Gastrocnemius medialis (tissue), 4 donors: Measurements from ENCODE around the gene NGEF. TPM values are rescaled to one million over a fixed set of nuclear protein-coding genes. Genes with fewer than 3 reads are reported as not detected.

Experiments used
- ATAC-seq, 2 donors: fragments of 150-250 bp; one replicate each; pipeline ENCODE4 v1.9.1; 2016
- DNase-seq, 2 donors: peaks; one replicate each; pipeline ENCODE4 v3.0.0-alpha.2; 2019
- H3K27ac ChIP-seq, 4 donors: fragments of 200-600 bp; sonication (generic); 1 replicate in 1 of 4; 2 replicates in 3 of 4; pipeline ENCODE4 v1.5.1; 2016 to 2018; ENCODE audit warnings: mild to moderate bottlenecking in 2 of 4, moderate library complexity in 1 of 4
- H3K27me3 ChIP-seq, 3 donors: fragments of 200-600 bp; sonication (generic) in 2 of 3; 1 replicate in 1 of 3; 2 replicates in 2 of 3; pipeline versions ENCODE4 v1.5.1 to v1.6.0; 2016 to 2019; ENCODE audit warnings: mild to moderate bottlenecking in 1 of 3, moderate library complexity in 1 of 3
- H3K36me3 ChIP-seq, 2 donors: fragments of 200-600 bp; sonication (generic) in 1 of 2; one replicate each; pipeline ENCODE4 v1.5.1; 2017 to 2018
- H3K4me1 ChIP-seq, 2 donors: fragments of 200-600 bp; sonication (generic) in 1 of 2; one replicate each; pipeline ENCODE4 v1.5.1; 2016 to 2017; ENCODE audit warnings: mild to moderate bottlenecking in 2 of 2
- H3K4me3 ChIP-seq, 4 donors: fragments of 200-600 bp; sonication (generic) in 3 of 4; 1 replicate in 1 of 4; 2 replicates in 3 of 4; pipeline ENCODE4 v1.5.1; 2016 to 2019; ENCODE audit warnings: mild to moderate bottlenecking in 2 of 4
- H3K9me3 ChIP-seq, 3 donors: fragments of 200-600 bp; sonication (generic) in 2 of 3; 1 replicate in 1 of 3; 2 replicates in 2 of 3; pipeline ENCODE4 v1.5.1; 2016 to 2019
- POLR2A ChIP-seq, 2 donors: fragments of 450-650 bp; IDR thresholded peaks; one replicate each; pipeline ENCODE4 v1.6.1; 2017; ENCODE audit warnings: antibody characterized with exemption in 2 of 2, mild to moderate bottlenecking in 2 of 2, moderate library complexity in 2 of 2
- in situ Hi-C, 4 donors: fragments of 200-750 bp; cut with MboI; loops; one replicate each; pipeline versions ENCODE4 v1.15.0 to v1.8.0; 2017; ENCODE audit warnings: low sequenced_read_pairs in 4 of 4
- intact Hi-C: fragments of 100-400 bp; cut with DNase I; formaldehyde crosslinking; loops from one replicate; pipeline ENCODE4 v1.15.1; 2023; ENCODE audit warnings: low total_unique reads
- total RNA-seq, 4 donors: library from RNA; depleted of rRNA; stranded (reverse); fragments of >200 nt; gene quantifications; one replicate each; pipeline versions ENCODE4 v1.1.0 to v1.2.3, GENCODE V29; 2016
- TF ChIP-seq, protein P1 (sequence below), 5 experiments: fragments of 450-650 bp in 3 of 5; fragments of 200-600 bp in 2 of 5; sonication (generic) in 2 of 5; IDR thresholded peaks in 4 of 5; conservative IDR thresholded peaks in 1 of 5; 1 replicate in 4 of 5; 2 replicates in 1 of 5; pipeline ENCODE4 v1.5.1; 2016 to 2019; ENCODE audit warnings: antibody characterized with exemption in 5 of 5, mild to moderate bottlenecking in 3 of 5, moderate library complexity in 3 of 5

NGEF gene
- total RNA-seq, 4 donors from 2014 or later: 0.66 to 1.5 (median 0.84) TPM; not detected in 1

GRCh38 chr2:233051241-233052149 lies 38.4 kb upstream of the NGEF start:
- in situ Hi-C loops: loop anchor here in 2 of 4 donors (25.0 kb wide), 1 partner anchor 439 kb away; no protein-coding TSS in a partner anchor

DNA sequence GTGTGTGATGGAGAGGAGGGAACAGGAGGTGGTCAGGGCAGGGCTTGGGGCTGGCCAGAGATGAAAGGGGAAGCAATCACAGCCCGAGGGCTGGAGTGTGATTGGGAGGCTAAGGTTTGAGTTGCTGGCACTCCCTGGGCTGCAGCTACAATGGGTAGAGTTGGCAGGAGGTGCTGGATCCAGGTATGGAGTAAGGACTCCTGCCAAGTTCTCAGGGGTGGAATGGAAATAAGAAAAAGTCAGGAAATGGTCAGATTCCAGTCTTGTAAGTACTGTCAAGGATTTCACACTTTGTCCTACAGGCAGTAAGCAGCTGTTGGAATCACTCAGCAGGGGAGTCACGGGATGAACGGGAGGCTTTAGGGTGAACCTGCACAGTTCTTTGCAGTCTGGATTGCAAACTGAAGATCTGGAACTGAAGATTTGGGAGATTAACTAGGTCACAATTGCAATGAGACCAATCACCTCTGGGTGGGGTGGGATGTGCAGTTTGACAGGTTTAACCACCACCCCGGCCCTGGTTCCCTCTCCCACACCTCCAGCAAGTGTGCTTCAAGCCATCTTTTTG lies 36.2 kb upstream of the NGEF start:
- DNase-seq (no peak), ATAC-seq (no peak)
- Histone ChIP-seq H3K27ac (no peak overlapping the region), H3K27me3 (no peaks in the 10 kb centered on the region), H3K9me3 (no peaks in the 10 kb centered on the region), H3K4me1 (peaks cover 0 to 9% of the 10 kb centered on the region in 2 donors), H3K4me3 (no peak overlapping the region), H3K36me3 (no peaks in the 10 kb centered on the region)
- intact Hi-C loops (no loop called here), in situ Hi-C loops (loop anchor here in 1 of 4 donors (25.0 kb wide), 1 partner anchor 437 kb away; no protein-coding TSS in a partner anchor)
- no peak for TF ChIP-seq POLR2A (IDR thresholded peaks at IDR 0.05)
- TF ChIP-seq, protein P1, sequence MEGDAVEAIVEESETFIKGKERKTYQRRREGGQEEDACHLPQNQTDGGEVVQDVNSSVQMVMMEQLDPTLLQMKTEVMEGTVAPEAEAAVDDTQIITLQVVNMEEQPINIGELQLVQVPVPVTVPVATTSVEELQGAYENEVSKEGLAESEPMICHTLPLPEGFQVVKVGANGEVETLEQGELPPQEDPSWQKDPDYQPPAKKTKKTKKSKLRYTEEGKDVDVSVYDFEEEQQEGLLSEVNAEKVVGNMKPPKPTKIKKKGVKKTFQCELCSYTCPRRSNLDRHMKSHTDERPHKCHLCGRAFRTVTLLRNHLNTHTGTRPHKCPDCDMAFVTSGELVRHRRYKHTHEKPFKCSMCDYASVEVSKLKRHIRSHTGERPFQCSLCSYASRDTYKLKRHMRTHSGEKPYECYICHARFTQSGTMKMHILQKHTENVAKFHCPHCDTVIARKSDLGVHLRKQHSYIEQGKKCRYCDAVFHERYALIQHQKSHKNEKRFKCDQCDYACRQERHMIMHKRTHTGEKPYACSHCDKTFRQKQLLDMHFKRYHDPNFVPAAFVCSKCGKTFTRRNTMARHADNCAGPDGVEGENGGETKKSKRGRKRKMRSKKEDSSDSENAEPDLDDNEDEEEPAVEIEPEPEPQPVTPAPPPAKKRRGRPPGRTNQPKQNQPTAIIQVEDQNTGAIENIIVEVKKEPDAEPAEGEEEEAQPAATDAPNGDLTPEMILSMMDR (IDR thresholded peaks at IDR 0.05 in 4 of 5, conservative IDR thresholded peaks at IDR 0.05 in 1 of 5): no peak

More at GRCh38 chr2:233051241-233052149, 38.4 kb upstream of the NGEF start:
- no peaks in the 10 kb centered on the region for H3K27me3 ChIP-seq
- DNase-seq (no peak), ATAC-seq (peak; percentile 40 to 56)
- intact Hi-C loops: loop anchor here (10.0 kb wide), 1 partner anchor 287 kb away; no protein-coding TSS in a partner anchor
- H3K36me3 ChIP-seq: no peaks in the 10 kb centered on the region
- H3K4me1 ChIP-seq: peaks cover 0 to 9% of the 10 kb centered on the region in 2 donors
- TF ChIP-seq POLR2A (IDR thresholded peaks at IDR 0.05): no peak
- TF ChIP-seq, protein P1 (IDR thresholded peaks at IDR 0.05 in 4 of 5, conservative IDR thresholded peaks at IDR 0.05 in 1 of 5): no peak
- H3K9me3 ChIP-seq: no peaks in the 10 kb centered on the region
- H3K4me3 ChIP-seq: no peak overlapping the region
- H3K27ac ChIP-seq: peak overlapping the region in 3 of 4 donors; percentile 27 to 52 (median 42)

GRCh38 chr2:233048569-233049193 lies 35.6 kb upstream of the NGEF start:
- Histone ChIP-seq H3K36me3 (no peaks in the 10 kb centered on the region), H3K27me3 (no peaks in the 10 kb centered on the region), H3K4me1 (peaks cover 0 to 4% of the 10 kb centered on the region in 2 donors), H3K9me3 (no peaks in the 10 kb centered on the region), H3K27ac (no peak overlapping the region), H3K4me3 (no peak overlapping the region)
- no peak for DNase-seq
- ATAC-seq: no peak
- TF ChIP-seq POLR2A (IDR thresholded peaks at IDR 0.05): no peak
- TF ChIP-seq, protein P1 (IDR thresholded peaks at IDR 0.05 in 4 of 5, conservative IDR thresholded peaks at IDR 0.05 in 1 of 5): no peak
- in situ Hi-C loops: loop anchor here in 1 of 4 donors (25.0 kb wide), 1 partner anchor 436 kb away; no protein-coding TSS in a partner anchor
- intact Hi-C loops: no loop called here

DNA sequence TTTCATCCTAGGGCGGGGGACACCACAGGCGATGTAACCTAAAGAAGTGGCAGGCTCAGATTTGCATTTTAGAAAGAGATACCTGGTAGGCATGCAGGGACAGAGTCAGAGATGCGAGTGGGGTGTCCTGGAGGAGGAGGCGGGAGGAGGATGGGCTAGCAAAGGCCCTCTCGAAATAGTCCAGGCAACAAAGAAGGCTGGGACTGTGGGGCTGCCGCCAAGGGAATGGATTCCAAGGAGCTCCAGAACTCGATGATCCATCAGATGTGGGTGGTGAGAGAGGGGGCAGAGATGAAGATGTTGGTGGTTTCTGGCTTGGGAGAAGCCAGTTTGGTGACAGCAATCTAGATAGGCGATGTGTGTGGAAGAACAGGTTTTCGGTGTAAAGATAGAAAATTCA lies 34.6 kb upstream of the NGEF start:
- Histone ChIP-seq H3K27ac (no peak overlapping the region), H3K4me3 (no peak overlapping the region), H3K27me3 (no peaks in the 10 kb centered on the region), H3K9me3 (no peaks in the 10 kb centered on the region), H3K4me1 (peaks cover 0 to 2% of the 10 kb centered on the region in 2 donors), H3K36me3 (no peaks in the 10 kb centered on the region)
- no peak for DNase-seq
- ATAC-seq: no peak
- intact Hi-C loops: no loop called here
- in situ Hi-C loops: loop anchor here in 1 of 4 donors (25.0 kb wide), 1 partner anchor 435 kb away; no protein-coding TSS in a partner anchor
- TF ChIP-seq, protein P1 (IDR thresholded peaks at IDR 0.05 in 4 of 5, conservative IDR thresholded peaks at IDR 0.05 in 1 of 5): no peak
- no peak for TF ChIP-seq POLR2A (IDR thresholded peaks at IDR 0.05)
